Measurements from ENCODE around the gene PTPRD. TPM values are rescaled to one million over a fixed set of nuclear protein-coding genes. Genes with fewer than 3 reads are reported as not detected.
A peak's percentile ranks its signal among the peaks of the same experiment; 100 is the strongest.

Gene PTPRD
- total RNA-seq, 1 experiment from 2014 or later = not detected

GRCh38 chr9:9912459-9912858, 700.3 kb downstream of the PTPRD start:
- peaks cover 3% of the 10 kb centered on the region for H3K27me3 ChIP-seq (replicated peaks; ENCODE audit: insufficient read depth, low read depth, low read length, poor library complexity)
- intact Hi-C loops (cut with micrococcal nuclease; ENCODE audit: unreplicated experiment) = loop anchor here (10.0 kb wide), 1 partner anchor 308 kb away; no protein-coding TSS in a partner anchor
- ChIA-PET POLR2A (ENCODE audit: low non-redundant PET) (no interaction called here), CTCF (no interaction called here)
- TF ChIP-seq EZH2 (IDR thresholded peaks at IDR 0.05; ENCODE audit: borderline replicate concordance, low read depth, low read length, poor library complexity, severe bottlenecking) = no peak
- TF ChIP-seq, protein P1, sequence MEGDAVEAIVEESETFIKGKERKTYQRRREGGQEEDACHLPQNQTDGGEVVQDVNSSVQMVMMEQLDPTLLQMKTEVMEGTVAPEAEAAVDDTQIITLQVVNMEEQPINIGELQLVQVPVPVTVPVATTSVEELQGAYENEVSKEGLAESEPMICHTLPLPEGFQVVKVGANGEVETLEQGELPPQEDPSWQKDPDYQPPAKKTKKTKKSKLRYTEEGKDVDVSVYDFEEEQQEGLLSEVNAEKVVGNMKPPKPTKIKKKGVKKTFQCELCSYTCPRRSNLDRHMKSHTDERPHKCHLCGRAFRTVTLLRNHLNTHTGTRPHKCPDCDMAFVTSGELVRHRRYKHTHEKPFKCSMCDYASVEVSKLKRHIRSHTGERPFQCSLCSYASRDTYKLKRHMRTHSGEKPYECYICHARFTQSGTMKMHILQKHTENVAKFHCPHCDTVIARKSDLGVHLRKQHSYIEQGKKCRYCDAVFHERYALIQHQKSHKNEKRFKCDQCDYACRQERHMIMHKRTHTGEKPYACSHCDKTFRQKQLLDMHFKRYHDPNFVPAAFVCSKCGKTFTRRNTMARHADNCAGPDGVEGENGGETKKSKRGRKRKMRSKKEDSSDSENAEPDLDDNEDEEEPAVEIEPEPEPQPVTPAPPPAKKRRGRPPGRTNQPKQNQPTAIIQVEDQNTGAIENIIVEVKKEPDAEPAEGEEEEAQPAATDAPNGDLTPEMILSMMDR (conservative IDR thresholded peaks at IDR 0.05; ENCODE audit: low read depth, low read length) = peak; percentile 49
- H3K27ac ChIP-seq (ENCODE audit: low read depth, low read length, poor library complexity, severe bottlenecking) = no peak overlapping the region
- H3K9me3 ChIP-seq (ENCODE audit: low read depth, low read length, poor library complexity, severe bottlenecking) = peaks cover 3% of the 10 kb centered on the region
- no peaks in the 10 kb centered on the region for H3K4me1 ChIP-seq (ENCODE audit: insufficient read depth, low read length, poor library complexity, severe bottlenecking)
- no peaks in the 10 kb centered on the region for H3K36me3 ChIP-seq (ENCODE audit: insufficient read depth, low read length, poor library complexity, severe bottlenecking)
- BruUV-seq (replicated peaks) = no TSS peak
- no peak overlapping the region for H3K4me3 ChIP-seq (ENCODE audit: low read depth, low read length, poor library complexity, severe bottlenecking)
- DNase-seq (ENCODE audit: low spot score) = peak; percentile 7

DNA sequence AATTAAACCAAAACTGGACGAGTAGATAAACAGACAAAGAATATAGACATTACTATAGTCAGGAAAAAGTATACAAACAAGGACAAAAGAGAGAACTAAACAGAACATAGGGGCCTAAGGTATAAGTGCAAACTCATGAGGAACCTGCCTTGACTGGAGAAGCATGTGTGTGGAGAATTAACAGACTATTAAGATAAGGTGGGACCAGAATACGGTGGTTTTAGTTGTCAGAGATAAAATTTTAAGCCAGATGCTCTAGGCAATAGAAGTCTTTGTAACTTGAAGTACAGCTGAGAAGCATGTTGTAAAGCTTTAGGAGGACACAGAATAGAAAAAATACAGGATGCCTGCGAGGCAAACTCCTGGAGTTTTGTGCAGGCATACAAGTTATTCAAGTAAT, 707.1 kb downstream of the PTPRD start:
- ChIA-PET CTCF (no interaction called here), POLR2A (ENCODE audit: low non-redundant PET) (no interaction called here)

DNA sequence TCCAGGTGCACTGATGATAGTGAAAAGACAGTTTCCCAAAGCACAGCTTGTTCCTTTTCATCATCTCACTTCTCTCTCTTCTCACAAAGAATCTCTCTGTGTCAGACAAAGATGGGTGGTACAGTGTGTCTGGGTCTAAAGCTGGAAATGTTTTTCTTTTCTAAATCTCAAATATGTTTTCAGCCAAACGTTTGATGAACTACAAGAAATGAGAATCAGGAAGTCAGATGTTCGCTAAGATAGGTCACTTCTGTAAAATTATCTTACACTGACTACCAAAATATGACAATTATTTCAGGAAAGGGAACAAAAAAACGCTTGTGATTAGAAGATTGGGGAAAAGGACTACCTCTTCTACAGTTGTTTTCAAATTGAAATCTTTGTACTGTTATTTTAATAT, 708.8 kb downstream of the PTPRD start:
- ChIA-PET POLR2A (ENCODE audit: low non-redundant PET) (no interaction called here), CTCF (no interaction called here)
- Histone ChIP-seq H3K4me3 (ENCODE audit: low read depth, low read length, poor library complexity, severe bottlenecking) (no peak overlapping the region), H3K9me3 (ENCODE audit: low read depth, low read length, poor library complexity, severe bottlenecking) (no peaks in the 10 kb centered on the region), H3K27ac (ENCODE audit: low read depth, low read length, poor library complexity, severe bottlenecking) (no peak overlapping the region), H3K27me3 (replicated peaks; ENCODE audit: insufficient read depth, low read depth, low read length, poor library complexity) (peaks cover 27% of the 10 kb centered on the region), H3K4me1 (ENCODE audit: insufficient read depth, low read length, poor library complexity, severe bottlenecking) (no peaks in the 10 kb centered on the region), H3K36me3 (ENCODE audit: insufficient read depth, low read length, poor library complexity, severe bottlenecking) (no peaks in the 10 kb centered on the region)
- BruUV-seq (replicated peaks) = no TSS peak
- no peak for DNase-seq (ENCODE audit: low spot score)
- TF ChIP-seq EZH2 (IDR thresholded peaks at IDR 0.05; ENCODE audit: borderline replicate concordance, low read depth, low read length, poor library complexity, severe bottlenecking) = no peak
- TF ChIP-seq, protein P1 (conservative IDR thresholded peaks at IDR 0.05; ENCODE audit: low read depth, low read length) = no peak
- intact Hi-C loops (cut with micrococcal nuclease; ENCODE audit: unreplicated experiment) = no loop called here

More for the DNA sequence above, 707.1 kb downstream of the PTPRD start:
- Histone ChIP-seq H3K36me3 (ENCODE audit: insufficient read depth, low read length, poor library complexity, severe bottlenecking) (no peaks in the 10 kb centered on the region), H3K27me3 (replicated peaks; ENCODE audit: insufficient read depth, low read depth, low read length, poor library complexity) (peaks cover 27% of the 10 kb centered on the region), H3K4me3 (ENCODE audit: low read depth, low read length, poor library complexity, severe bottlenecking) (no peak overlapping the region), H3K4me1 (ENCODE audit: insufficient read depth, low read length, poor library complexity, severe bottlenecking) (no peaks in the 10 kb centered on the region), H3K27ac (ENCODE audit: low read depth, low read length, poor library complexity, severe bottlenecking) (no peak overlapping the region), H3K9me3 (ENCODE audit: low read depth, low read length, poor library complexity, severe bottlenecking) (no peaks in the 10 kb centered on the region)
- BruUV-seq (replicated peaks) = no TSS peak
- intact Hi-C loops (cut with micrococcal nuclease; ENCODE audit: unreplicated experiment) = no loop called here
- DNase-seq (ENCODE audit: low spot score) = no peak
- no peak for TF ChIP-seq EZH2 (IDR thresholded peaks at IDR 0.05; ENCODE audit: borderline replicate concordance, low read depth, low read length, poor library complexity, severe bottlenecking)
- TF ChIP-seq, protein P1 (conservative IDR thresholded peaks at IDR 0.05; ENCODE audit: low read depth, low read length) = no peak
